COLO668 (cell line): ENCODE measurements around the gene PARL.
A peak's percentile ranks its signal among the peaks of the same experiment; 100 is the strongest.

Source experiments
- DNase-seq: peaks from one replicate; lab custom pipeline; 2025; ENCODE audit not compliant: unreplicated experiment; lab: John Stamatoyannopoulos, UW

PARL gene, protein sequence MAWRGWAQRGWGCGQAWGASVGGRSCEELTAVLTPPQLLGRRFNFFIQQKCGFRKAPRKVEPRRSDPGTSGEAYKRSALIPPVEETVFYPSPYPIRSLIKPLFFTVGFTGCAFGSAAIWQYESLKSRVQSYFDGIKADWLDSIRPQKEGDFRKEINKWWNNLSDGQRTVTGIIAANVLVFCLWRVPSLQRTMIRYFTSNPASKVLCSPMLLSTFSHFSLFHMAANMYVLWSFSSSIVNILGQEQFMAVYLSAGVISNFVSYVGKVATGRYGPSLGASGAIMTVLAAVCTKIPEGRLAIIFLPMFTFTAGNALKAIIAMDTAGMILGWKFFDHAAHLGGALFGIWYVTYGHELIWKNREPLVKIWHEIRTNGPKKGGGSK

DNA sequence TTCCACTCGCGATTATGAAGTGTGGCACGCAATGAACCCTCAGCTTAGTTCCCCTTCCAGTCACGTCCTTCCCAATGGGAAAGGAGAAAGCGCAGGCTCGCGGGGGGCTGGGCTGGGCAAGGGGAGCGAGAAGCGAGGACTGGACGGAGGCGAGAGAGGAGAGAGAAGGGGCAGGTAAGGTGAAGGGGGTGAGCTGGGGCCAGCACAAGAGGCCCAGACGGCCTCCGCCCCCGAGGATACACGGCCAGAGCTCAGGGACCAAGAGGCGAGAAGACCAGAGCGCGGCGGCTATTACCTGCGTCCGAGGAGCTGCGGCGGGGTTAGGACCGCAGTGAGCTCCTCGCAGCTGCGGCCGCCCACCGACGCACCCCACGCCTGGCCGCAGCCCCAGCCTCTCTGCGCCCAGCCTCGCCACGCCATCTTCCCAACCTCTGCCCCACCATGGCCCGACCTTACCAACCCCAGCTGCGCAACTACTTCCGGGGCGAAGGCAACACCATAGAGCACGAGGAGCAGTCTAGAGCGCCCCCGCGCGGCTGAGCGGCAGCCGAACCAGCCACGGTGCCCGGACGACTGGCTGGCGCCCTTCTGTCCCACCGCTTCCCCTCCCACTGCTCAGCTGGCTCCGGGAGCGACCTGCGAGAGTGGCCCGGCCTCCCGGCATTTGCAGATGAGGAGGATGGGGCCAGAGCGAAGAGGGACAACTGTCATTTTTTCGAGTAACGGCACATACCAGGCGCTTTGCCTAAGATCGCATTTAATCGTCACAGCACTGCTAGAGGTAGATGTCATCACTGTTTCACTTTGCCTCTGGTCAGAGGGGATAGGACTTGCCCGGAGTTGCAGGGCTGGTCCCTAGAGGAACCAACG, at the start of gene PARL:
PARL (minus strand) TSS at position 454 of the 870 bp plus-strand sequence; CDS start at position 420, 34 bp downstream.
- DNase-seq = peak; percentile 90

DNA sequence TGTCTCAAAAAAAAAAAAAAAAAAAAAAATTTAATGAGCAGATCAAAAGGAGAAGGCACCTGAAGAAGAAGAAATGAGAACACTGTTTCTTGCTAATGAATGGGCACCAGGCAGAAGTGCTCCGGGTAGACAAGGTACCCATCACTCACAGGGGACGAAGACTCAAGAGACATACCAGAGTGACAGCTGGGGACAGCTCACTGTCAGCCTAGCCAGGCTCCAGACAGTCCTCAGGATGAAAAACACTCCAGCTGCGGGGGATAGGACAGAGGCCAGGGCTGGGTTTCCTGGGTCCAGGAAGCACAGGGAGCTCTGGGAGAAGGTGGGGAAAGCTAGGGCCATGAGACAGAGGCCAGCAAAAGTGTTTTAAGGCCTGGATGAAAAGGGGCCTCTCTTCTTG, 48.5 kb upstream of the PARL start:
- DNase-seq = no peak

DNA sequence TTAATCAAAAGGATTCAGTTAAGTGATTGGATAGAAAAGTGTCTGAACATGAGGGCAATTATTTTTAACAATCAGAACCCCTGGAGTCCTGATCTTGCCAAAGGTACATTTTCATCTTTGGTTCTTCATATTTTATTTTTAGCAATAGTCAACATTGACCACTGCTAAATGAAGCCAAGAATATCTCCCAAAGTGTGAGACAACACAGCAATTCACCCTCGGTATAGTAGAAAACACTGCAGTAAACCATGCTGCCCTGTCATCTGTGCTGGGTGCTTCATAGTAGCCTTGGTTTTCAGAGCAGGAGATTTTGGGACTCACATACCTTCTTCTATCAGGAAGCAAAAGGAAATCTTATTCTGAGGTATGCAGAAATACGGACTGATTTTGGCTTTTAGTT, 47.2 kb upstream of the PARL start:
- no peak for DNase-seq

DNA sequence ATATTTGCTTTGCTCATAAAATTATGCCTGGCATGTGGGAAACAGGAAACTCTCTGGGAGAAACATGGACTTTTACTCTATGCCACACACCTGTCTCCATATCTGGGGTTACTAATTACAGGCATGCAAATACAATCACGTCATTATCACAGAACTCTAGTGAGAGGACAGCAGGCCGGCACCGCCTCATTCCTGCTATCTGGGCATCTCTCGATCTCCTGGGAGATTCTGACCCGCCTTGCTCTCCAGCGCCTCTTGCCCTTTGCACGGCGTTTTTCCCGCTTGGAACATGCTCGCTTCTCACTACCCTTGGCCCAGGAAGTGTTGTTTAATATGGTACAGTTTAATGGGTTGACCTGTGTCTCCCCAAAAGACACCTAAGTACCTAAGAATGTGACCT, 45.4 kb upstream of the PARL start:
- no peak for DNase-seq

DNA sequence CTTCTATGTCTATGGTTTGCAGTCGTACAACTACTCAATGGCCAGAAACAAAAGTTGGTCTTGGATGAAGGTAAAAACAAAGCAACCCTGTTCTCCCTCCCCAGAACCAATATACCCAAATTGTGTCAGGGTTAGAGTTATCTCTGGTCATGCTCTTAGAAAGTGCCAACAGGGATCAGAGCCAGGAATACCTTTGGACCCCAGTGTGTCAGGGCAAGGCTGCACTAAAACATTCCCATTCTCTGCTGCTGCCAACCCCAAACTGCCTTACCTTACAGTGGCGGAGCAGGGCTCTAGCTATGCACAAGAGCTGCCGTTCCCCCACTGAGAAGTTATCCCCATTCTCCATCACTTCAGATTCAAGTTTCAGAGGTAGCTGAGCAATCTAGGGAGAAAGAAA, 42.4 kb upstream of the PARL start:
- DNase-seq = no peak

DNA sequence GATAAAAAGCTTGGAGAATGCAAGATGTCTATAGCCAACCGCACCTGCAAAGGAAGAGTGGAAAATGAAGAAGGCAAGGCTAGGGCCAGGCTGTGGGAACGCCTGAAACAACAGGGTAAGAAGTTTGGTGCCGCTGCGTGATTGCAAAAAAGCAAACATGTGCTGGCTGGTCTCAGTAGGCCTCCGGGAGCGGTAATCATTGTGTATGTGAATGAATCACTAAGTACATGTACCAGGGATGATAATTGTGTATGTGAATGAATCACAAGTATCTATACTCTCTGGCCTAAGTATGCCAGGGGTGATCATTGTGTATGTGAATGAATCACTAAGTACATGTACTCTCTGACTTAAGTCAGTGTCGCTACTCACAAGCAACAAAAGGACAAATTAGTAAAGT, 40.3 kb upstream of the PARL start:
- DNase-seq = no peak

DNA sequence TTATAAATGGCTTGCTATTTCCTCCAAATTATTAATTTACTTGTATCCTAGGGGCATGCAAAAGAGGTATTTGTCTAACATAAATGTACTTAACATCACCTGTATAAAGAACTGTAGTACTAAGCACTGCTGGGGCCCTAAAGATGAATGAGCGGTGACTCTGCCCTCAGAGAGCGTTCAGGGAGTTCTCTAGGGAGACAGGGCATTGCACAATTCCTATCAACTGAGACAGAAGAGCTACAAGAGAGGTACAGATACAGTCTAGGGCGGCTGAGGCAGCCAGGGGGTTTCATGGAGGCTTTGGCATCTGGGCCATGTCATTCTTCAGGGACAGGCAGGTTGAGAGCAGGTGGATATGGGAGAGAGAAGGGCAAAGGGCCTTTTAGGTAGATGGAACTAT, 39.9 kb upstream of the PARL start:
- DNase-seq = no peak

DNA sequence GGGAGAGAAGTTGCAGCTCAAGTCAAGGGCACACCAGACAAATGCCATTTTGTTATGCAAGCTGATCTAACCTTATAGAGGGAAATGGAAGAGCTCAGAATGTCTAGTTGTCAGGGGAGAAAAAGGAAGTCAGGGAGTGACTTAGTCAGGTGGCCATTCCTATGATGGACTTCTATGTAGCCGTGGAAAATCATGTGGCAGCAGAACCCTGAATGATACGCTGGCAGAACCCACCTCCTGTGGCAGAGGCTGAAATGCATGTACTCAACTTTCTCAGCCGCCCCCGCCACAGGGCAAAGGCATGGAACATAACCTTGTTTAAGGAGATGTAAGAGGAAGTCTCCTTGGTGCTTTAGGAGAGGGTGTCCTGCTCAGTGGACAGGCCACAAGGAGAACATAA, 37.7 kb upstream of the PARL start:
- DNase-seq = no peak

DNA sequence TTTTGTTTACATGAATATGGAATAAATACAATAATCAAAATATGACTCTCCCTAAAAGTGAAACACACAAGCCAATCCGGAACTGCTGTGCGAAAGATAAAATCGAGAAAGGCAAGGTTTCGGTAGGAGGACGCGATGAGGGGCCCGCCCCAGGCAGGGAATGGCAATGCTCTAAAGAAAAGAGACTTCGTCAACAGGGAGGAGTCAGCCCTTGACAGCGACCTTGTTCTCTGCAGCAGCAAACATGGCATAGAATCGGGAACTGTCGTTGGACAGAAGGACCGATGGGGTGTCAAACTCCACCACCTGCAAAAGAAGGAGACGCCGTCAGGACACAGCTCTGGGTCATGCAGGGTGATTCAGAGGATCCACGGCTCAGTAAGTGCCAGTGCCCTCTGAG, 36.4 kb upstream of the PARL start:
- DNase-seq = no peak

DNA sequence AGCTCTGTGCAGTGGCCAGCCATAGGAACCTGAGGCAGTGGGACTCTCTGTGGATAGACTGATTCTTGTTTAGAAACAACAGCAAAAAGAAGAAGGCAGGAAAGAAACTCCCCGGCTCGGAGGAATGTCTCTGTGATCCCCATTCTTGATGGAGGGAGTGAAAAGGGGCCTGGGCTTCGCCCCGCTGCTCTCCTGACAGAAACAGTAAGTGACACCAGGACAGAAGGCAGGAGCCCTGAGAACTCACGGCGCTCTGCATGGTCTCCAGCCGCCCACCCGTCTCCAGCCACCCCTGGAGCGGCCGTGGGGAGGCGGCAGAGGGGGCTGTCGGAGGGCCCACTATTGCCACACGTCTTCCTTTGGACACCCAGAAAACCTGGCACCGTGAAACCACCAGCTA, 35.7 kb upstream of the PARL start:
- no peak for DNase-seq

DNA sequence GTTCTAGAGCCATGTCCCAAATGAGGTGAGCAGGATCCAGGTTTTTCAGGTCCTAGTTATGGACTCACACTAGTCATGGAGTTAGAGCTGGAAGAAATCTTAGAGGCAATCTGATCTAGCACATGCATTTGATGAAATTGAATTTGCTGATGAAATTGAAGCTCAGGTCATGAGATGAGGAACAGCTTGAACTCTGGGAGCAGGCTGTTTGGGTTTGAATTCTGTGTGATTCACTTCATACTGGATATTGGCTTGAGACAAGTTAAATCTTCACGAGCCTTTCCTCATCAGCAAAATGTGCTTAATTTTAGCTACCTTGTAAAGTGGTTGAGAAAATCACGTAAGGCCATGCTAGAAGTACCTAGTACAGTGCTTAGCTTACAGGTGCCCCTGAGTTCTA, 33.5 kb upstream of the PARL start:
- DNase-seq = no peak

DNA sequence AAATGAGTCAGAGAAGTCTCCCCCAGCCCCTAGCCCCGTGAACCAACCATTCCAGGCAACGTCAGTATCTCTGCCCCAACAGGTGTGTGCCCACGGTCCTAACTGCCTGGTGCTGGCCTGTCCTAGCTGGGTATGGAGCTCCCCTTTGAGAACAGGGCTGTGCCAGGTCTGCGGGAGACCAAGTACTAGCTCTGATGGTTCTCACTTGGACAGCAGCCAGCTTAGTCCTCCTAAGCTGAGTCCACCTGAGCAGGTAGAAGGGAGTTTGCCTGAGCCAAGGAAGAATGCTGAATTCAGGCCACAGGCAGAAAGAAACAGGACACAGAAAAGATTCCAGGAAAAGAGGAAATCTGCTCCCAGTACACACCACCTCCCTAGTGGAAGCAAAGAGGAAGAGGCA, 33.1 kb upstream of the PARL start:
- DNase-seq = no peak

DNA sequence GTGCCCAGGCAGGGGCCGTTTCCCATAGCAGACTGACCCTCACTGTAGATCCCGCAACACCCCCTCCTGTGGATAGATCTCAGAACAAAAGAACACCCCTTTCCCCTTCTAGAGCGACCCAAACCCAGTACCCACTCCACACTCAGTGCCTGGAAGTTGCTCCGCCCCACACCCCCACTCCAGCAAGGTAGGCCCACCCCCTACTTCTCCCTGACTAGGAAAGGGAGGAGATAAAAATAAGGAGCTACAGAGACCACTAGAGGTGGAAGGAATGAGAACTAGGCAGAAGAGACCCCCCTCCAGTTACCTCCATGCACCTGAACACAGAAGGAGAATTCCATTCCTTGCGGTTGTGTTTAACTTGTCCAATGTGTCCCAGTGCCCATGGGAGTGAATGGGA, 30.2 kb upstream of the PARL start:
- DNase-seq = no peak

DNA sequence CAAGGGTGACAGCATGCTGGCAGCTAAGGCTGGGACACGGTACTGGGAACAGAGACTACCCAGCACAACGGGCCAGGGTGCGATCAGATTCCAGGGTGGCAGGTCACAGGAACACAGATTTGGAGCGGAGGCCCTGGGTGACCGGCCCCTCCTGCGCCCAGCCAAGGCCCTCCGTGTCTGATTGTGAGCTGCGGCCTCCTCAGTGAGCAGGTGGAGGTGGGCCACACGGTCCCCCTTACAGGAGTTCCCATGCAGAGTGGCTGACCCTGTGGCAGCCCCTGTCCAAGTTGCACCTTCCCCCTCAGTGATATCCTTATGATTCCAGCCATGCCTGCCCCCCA, 28.9 kb upstream of the PARL start:
- no peak for DNase-seq

DNA sequence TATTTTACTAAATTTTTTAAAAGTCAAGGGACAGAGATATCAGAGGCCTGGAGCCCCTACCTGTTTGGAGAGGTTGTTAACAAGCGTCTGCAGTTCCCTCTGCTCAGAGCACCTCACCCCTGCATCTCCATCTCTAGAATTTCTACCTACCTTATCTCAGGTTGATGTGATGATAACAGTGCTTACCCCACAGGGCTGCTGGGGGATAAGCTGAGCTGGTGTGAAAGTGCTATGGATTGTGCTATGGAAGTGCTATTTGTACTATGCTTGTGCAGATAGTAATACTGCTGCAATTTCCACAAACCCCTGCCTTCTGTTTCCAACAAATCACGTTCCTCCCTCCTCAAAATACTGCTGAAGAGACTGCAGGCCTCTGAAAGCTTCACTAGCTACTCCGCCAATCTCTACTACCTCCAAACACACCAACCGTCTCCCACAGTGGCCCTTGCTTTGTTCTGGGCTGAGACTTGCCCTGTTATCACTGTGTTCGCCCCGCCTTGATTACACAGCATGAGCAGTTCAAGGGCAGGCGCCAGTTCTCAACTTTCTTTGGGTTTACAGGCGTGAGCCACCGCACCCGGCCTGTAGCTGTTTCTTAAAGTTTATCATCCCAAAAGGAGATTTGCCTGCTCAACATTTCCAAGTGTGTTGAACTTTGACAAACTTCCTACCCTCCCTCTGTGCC, 28.4 kb upstream of the PARL start:
- DNase-seq = no peak

DNA sequence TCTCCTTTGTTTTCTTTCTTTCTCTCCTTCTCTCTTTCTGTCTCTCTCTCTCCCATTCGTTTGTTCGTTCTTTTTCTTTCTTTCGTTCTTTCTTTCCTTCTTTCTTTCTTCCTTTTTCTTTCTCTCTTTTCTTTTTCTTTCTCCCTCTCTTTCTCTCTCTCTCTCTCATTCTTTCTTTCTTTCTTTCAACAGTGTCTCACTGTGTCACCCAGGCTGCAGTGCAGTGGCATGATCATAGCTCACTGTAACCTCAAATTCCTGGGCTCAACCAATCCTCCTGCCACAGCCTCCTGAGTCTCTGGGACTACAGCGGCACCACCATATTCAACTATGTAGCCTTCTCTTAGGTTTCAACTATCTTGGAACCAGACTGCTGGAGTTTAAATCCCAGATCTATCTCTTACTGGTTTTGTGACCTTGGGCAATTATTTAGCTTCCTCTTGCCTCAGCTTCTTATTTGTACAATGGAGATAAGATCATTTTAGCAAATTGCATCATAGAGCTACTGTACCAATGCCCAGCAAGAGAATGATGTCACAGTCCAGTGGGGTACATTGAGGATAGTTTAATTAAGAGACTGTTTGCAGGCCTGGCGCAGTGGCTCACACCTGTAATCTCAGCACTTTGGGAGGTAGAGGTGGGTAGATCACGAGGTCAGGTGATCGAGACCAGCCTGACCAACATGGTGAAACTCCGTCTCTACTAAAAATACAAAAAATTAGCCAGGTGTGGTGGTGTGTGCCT, 27.3 kb upstream of the PARL start:
- DNase-seq = no peak

DNA sequence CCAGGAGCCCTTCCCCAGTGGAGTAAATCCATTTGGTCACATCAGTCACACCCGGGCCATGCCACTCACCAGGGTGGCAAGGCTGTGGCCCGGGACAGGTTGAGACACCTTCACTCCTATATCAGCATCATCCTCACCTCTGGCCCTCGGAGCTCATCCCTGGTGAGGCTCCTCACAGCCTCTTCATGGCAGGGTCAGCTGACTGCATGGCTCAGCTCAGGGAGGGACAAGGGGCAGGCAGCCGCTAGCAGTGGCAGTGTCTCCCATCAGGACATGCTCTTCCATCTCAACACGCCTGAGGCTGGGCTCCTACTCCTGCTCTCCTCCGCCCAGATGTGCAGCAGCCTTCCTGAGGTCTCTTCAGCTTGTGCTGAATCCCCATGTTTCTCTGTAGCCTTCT, 26.4 kb upstream of the PARL start:
- no peak for DNase-seq

DNA sequence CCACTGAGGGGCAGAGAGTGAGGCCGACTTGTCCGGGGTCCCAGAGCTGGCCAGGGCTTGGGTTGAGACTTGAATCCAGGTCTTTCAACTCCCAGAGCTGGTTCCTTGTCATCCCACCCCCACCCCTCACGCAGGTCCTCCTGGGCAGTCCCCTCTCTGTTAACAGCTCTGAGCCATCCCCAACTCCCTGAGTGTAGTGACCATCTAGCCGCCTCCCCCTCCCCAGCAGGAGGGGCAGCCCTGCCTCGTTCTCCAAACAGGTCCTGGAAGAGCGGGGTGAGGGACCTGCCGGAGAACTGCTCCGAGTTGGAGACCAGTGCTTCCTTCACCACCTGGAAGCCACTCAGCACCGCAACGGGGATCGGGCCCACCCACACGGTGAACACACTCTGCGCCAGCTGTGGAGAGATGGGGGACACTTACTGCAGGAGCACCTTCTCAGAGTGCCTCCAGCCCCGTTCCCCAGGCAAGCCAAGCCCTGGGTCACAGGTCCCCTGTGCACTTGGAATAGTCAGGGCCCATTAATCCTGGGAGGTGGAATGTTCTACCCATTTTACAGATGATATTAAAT, 24.4 kb upstream of the PARL start:
- no peak for DNase-seq

DNA sequence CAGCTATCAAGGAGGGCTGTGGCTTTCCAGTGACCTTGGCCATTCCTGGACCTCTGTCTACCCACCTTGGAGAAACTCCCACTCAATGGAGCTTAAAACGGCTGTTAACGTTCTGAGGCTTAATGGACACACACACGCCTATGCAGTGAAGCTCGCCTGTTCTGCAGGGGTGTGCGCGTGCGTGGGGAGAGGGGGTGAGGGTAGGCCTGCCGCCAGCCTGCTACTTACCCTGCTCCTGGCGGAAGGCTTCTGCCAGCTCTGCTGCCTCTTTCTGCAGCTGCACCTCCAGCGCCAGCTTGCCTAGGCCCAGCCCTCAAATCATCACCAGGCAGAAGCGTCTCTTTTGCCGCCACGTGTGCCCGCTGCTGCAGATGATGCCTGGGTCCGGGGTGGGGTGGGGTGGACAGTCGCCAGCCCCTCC, 23.2 kb upstream of the PARL start:
- no peak for DNase-seq

DNA sequence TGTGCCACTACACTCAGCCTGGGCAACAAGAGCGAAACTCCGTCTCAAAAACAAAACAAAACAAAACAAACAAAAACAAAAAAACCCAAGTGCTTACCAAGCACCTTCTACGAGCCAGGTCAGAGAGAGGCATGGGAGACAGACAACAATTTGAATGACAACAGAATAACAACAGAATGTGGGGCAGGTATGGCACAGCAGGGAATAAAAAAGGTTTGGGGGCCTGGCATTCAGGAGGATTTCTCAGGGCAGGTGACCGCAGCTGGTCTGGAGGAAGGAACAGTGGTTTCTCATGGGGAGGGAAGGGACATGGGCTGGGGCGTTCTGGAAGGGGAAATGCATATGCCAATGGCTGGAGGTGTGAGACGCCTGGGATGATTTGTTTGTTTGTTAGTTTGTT, 22.5 kb upstream of the PARL start:
- DNase-seq = no peak
